ES-I3 (cell line): ENCODE results near the gene RCAN2.

Source experiments
- H3K36me3 ChIP-seq: 2 replicates; pipeline ENCODE4 v1.6.1; 2013; ENCODE audit warnings: mild to moderate bottlenecking, low read length, control low read depth, moderate library complexity; ENCODE audit not compliant: insufficient read depth
- H3K4me1 ChIP-seq: 2 replicates; pipeline ENCODE4 v1.6.1; 2013; ENCODE audit warnings: mild to moderate bottlenecking, control low read depth, low read length; ENCODE audit not compliant: insufficient read depth
- H3K9ac ChIP-seq: 2 replicates; pipeline ENCODE4 v1.6.1; 2013; ENCODE audit warnings: low read depth, mild to moderate bottlenecking, low read length, moderate library complexity
- H3K9me3 ChIP-seq: 2 replicates; pipeline ENCODE4 v1.6.1; 2013; ENCODE audit warnings: mild to moderate bottlenecking, low read length, moderate library complexity; ENCODE audit not compliant: control insufficient read depth, insufficient read depth

The RCAN2 gene

DNA sequence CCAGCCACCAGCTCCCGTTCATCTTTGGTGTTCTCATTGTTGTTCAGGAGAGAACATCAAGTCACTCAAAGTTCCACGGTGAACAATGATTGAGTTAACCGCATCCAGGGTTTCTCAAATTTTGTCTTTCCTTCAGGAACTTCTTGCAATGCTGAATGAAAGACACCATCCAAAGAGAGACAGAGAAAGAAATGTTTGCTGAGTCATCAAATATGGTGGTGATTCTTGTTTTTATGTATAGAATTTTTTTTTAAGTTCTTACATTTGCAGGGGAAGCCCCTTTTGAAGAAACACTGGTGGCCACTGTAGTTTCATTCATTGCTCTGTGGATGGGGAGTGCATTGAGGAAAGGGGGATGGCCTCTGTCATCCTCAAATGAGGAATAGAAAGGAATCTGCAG is 258.1 kb downstream of the RCAN2 start:
- no peaks in the 10 kb centered on the region for H3K36me3 ChIP-seq
- no peaks in the 10 kb centered on the region for H3K4me1 ChIP-seq
- H3K9me3 ChIP-seq: no peaks in the 10 kb centered on the region
- no peak overlapping the region for H3K9ac ChIP-seq

DNA sequence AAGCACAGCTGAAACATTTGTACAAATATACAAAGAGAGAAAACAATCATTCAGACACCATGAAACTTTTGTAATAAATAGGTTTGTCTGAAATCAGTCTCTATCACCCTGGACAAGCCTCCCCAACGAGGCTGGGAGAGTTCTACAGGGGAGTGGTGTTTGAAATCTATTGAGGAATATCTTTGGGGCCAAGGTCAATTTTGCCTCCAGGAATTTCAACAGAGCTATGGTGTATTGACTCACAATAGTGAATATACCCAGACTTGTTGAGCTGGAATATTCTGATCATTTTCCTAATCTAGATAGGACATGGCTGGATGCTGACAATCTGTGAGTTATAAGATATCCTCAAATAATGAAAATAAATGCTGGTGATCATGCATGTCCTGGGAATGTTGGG is 269.0 kb downstream of the RCAN2 start:
- peaks cover 3% of the 10 kb centered on the region; the same call in 1 of the 2 replicates for H3K4me1 ChIP-seq
- H3K9ac ChIP-seq: no peak overlapping the region
- no peaks in the 10 kb centered on the region for H3K9me3 ChIP-seq
- H3K36me3 ChIP-seq: no peaks in the 10 kb centered on the region

DNA sequence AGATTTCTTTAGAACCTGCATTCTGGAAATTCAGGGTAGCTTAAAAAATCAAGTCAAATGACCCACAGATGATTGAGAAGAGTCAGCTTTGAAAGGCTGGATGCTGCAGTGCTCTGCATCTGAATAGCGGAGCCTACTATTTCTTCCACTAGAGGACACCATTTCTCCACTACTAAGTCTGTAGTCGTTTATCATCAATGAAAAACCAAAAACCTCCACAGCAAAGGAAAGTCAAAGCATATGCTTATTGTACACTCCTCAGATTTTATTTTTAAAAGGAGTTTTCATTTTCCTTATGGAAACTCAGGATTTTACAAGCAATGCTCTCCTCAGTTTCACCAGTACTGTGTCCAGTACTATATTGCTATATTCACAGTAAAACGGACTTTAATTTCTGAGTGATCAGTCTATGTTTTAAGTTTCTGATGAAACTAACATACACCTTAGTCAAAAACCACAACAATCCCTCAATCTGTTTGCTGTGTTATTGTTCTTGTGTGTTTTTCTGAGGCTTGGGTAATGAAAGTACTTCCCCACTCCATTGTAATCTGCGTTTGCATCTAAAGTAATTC is 269.9 kb downstream of the RCAN2 start:
- Histone ChIP-seq H3K36me3 (no peaks in the 10 kb centered on the region), H3K9me3 (no peaks in the 10 kb centered on the region), H3K9ac (no peak overlapping the region), H3K4me1 (peaks cover 3% of the 10 kb centered on the region; the same call in 1 of the 2 replicates)

DNA sequence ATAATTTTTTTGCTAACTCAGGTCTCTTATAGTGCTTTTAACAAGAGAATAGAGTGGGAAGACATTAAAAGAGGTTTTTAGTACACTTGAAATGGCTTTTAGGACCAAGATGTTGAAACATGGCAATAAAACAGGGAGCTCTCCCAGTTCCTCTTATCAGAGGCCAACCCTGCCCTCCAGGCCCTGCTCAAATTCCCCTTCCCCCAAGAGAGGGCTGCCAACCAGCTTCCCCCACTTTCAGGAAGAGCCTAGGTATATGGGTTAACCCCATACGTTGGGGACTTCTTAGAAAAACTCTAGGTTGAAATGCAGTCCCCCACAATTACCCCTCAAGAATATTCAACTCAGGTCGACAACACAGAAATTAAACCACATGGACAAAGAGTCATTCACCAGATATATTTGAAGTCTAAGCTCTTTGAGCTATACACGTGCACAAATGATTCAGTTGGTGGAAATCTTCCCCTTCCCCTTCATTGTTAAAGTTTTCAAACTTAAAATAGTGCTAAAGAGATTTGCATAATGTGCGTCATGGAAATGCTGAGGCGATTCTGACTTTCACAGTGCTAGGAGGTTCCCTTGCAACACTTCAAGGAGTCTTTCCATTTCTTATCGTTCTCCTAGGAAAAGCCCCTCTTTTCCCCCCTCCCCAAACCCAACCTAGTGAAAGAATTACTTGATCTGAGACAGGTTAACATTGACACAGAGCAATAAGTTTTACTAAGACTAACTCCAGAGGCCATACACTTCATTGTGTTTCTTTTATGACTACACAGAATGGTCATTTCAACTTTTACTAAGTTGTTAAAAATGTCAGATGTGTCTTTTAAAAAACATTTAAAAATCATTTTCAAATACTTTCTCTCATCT is 270.7 kb downstream of the RCAN2 start:
- no peak overlapping the region for H3K9ac ChIP-seq
- no peaks in the 10 kb centered on the region for H3K9me3 ChIP-seq
- peaks cover 3% of the 10 kb centered on the region; the same call in 1 of the 2 replicates for H3K4me1 ChIP-seq
- no peaks in the 10 kb centered on the region for H3K36me3 ChIP-seq

DNA sequence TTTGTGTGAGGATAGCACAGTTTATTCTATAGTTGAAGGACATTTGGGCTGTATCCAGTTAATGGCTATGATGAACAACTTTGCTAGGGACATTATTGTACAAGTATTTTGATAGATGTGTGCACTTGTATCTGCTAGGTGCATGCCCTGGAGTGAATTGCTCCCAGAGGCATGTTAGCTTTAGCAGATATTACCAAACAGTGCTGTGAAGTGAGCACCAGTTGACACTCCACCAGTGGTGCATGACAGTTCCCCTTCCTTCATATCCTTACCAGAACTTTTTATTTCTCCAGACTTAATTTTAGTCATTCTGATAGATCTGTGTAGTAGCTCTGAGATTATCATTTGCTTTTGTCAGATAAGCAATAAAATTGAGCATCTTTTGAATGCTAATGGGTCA is 271.6 kb downstream of the RCAN2 start:
- Histone ChIP-seq H3K9me3 (no peaks in the 10 kb centered on the region), H3K9ac (no peak overlapping the region), H3K4me1 (peaks cover 3% of the 10 kb centered on the region; the same call in 1 of the 2 replicates), H3K36me3 (no peaks in the 10 kb centered on the region)

DNA sequence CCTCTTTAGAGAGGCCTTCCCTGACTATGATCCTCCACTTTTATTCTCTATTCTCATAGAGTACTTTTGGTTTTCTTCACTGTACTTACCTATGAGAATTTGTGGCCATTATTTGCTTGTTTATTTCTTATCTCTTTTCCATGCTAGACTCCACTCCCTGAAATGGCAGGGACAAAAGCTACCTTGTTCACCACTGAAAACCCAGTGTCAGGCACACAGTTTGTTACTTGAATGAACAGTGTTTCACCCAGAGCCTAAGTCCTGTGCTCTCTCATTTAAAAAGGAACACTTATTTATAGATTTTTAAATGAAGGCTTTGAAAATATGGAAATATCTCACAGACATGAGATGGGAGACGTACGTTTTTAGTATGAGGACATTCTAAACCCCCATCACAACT is 272.8 kb downstream of the RCAN2 start:
- Histone ChIP-seq H3K9ac (no peak overlapping the region), H3K36me3 (no peaks in the 10 kb centered on the region), H3K9me3 (no peaks in the 10 kb centered on the region), H3K4me1 (peaks cover 3% of the 10 kb centered on the region; the same call in 1 of the 2 replicates)

DNA sequence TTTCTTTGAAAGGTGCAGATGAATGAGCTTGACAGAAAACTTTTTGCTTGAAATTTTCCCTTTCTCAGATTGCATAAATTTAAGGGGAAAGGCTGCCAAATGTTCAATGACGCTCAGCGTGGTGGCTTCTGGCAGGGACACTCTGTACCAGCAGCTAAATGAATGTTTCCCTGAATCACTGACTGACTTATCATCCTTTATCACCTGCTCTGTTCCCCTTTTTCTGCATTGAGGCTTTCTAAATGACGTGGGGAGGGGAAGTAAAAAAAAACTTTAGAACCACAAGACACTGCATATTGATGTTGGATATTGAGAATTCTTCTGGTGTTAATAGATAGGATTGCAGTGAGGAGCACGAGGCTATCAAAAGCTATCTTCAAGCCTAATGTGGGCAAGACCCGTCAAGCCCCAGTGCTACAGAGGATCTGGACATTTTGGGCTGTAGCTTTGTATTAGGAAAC is 273.5 kb downstream of the RCAN2 start:
- Histone ChIP-seq H3K4me1 (peaks cover 3% of the 10 kb centered on the region; the same call in 1 of the 2 replicates), H3K9me3 (no peaks in the 10 kb centered on the region), H3K36me3 (no peaks in the 10 kb centered on the region), H3K9ac (no peak overlapping the region)

DNA sequence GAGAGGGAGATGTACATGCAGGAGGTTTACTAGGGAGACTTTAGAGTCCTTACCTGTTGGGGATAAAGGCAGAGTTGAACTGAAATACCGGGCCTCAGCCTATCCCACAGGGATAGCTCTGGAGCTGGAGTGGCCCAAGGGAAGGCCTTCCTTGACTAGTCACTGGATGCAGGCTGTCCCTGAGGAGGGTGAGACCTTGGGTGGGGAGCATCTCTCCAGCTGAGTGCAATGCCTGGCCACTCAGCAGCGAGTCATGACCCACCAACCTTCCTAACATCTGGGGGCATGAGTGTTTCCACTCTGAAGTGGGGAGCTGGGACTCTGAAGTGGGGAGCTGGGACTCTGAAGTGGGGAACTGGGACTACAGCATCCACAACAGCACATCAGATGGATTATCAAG is 274.4 kb downstream of the RCAN2 start:
- H3K36me3 ChIP-seq: no peaks in the 10 kb centered on the region
- peaks cover 3% of the 10 kb centered on the region; the same call in 1 of the 2 replicates for H3K4me1 ChIP-seq
- no peaks in the 10 kb centered on the region for H3K9me3 ChIP-seq
- H3K9ac ChIP-seq: no peak overlapping the region

DNA sequence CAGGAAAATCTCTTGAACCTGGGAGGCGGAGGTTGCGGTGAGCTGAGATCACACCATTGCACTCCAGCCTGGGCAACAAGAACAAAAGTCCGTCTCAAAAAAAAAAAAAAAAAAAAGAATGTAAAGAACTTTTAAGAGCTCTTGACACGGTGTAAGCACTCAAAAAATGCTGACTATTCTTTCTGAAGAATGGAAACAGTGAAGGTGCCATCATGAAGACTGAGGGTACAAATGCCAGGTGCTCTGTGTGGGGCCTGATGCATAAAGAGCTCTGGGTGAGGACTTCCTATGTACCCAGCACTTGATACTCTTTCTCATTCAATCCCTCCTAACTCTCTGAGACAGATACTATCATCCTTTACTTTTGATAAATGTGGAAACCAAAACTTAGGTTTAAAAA is 275.5 kb downstream of the RCAN2 start:
- peaks cover 2% of the 10 kb centered on the region; the same call in 1 of the 2 replicates for H3K4me1 ChIP-seq
- no peaks in the 10 kb centered on the region for H3K9me3 ChIP-seq

DNA sequence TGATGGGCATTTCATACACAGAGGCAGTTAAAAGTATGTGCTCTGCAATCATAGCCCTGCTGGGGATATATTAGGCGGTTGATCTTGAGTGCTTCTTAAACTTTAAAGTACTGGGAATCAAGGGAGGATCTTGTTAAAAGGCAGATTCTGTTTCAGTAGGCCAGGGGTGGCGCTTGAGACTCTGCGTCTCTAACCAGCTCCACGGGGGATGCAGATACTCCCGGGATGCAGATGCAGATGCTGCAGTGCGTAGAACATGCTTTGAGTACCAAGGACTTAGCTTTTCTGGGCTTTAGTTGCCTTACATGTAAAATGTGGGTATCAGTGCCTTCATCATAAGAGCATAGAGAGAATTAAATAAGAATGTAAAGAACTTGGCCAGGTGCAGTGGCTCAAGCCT is 276.0 kb downstream of the RCAN2 start:
- Histone ChIP-seq H3K9ac (no peak overlapping the region), H3K9me3 (no peaks in the 10 kb centered on the region), H3K36me3 (no peaks in the 10 kb centered on the region), H3K4me1 (no peaks in the 10 kb centered on the region)

More for the DNA sequence above, 275.5 kb downstream of the RCAN2 start:
- H3K9ac ChIP-seq: no peak overlapping the region
- H3K36me3 ChIP-seq: no peaks in the 10 kb centered on the region

DNA sequence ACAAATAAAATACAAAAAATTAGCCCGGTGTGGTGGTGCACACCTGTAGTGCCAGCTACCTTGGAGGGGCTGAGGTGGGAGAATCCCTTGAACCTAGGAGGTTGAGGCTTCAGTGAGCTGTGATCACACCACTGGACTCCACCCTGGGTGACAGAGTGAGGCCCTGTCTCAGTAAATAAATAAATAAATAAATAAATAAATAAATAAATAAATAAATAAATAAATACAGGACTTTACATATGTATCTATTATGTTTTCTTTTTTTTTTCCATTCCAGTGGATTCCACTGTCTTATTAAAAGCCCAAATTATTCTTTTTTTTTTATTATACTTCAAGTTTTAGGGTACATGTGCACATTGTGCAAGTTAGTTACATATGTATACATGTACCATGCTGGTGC is 279.3 kb downstream of the RCAN2 start:
- no peaks in the 10 kb centered on the region for H3K36me3 ChIP-seq
- no peaks in the 10 kb centered on the region for H3K4me1 ChIP-seq
- H3K9ac ChIP-seq: no peak overlapping the region
- H3K9me3 ChIP-seq: no peaks in the 10 kb centered on the region

DNA sequence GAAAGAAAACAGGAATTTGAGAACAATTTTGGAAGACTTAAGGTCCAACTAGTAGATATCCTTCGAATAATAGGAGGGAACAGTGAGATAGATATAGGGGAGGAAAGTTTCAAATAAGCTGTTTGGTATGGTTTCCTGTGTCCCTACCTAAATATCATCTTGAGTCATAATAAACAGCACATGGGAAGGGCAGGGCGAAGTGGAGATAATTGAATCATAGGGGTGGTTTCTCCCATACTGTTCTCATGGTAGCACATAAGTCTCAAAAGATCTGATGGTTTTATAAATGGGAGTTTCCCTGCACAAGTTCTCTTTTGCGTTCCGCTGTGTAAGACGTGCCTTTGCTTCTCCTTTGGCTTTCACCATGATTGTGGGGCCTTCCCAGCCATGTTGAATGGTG is 281.0 kb downstream of the RCAN2 start:
- H3K4me1 ChIP-seq: no peaks in the 10 kb centered on the region
- H3K36me3 ChIP-seq: no peaks in the 10 kb centered on the region
- H3K9me3 ChIP-seq: no peaks in the 10 kb centered on the region
- no peak overlapping the region for H3K9ac ChIP-seq

DNA sequence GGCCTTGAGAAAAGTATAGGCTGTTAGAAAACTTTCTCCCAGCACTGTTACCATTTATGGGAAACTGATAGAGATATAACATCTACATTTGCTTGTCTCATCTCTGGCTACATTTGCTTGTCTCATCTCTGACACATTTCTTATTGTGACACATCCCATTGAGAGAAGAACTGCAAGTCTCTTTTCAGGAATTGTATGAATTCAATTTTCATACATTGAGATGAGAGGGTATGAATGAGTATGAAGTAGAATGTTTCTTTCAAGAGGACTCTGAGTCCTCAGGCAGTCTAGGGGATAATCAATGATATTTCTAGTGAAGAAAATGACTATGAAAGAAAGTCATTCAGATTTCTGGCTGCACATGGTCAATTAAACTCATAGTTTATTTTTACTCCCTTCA is 282.9 kb downstream of the RCAN2 start:
- no peak overlapping the region for H3K9ac ChIP-seq
- H3K9me3 ChIP-seq: no peaks in the 10 kb centered on the region
- H3K4me1 ChIP-seq: no peaks in the 10 kb centered on the region
- no peaks in the 10 kb centered on the region for H3K36me3 ChIP-seq

DNA sequence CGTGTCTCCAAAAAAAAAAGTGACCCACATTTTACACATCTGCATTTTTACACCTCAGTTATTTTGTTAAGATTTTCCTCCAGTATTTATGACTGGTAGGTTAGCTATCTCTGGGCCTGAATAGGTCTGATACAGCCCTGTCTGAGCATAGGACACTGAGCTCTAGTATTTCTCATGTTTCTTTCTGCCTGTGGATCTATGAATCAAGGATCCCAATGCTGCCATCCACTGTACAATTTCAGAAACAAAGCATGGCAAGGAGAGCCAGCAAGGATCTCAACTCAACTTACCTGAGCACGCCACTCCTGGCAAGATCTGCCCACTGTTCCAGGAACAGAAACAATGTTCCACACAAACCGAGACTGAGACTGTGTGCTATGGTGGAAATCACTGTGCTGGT is 284.1 kb downstream of the RCAN2 start:
- Histone ChIP-seq H3K9ac (no peak overlapping the region), H3K36me3 (no peaks in the 10 kb centered on the region), H3K4me1 (no peaks in the 10 kb centered on the region), H3K9me3 (no peaks in the 10 kb centered on the region)
